ENCODE measurements around the gene CLINT1. TPM values are rescaled to one million over a fixed set of nuclear protein-coding genes. Genes with fewer than 3 reads are reported as not detected.

Gene CLINT1
- total RNA-seq, 1 experiment from 2014 or later: 69.2 TPM

DNA sequence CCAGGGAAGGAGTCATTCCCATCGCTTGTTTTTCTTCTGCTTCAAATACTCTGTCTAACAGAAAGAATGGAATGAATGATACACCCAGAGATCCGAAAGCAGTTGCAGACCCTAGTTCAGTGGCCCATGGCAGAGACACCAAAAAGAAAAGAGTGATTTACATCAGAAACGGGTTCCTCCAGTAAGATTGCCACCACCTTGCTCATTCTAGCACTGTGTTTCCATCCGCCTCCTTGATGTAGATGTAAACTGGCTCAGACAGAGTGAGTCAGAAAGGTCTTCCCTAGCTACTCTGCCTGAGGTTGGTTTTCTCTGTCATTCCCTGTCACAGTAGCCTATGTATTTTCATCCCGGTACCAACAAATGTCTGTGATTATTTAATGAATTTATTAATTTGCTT, 15.9 kb upstream of the CLINT1 start:
- intact Hi-C loops (cut with micrococcal nuclease): no loop called here
- ChIA-PET POLR2A (no interaction called here), CTCF (no interaction called here), RAD21 (ENCODE audit: low non-redundant PET in 1 of 2, low total read pairs in 2 of 2, uncharacterized antibody in 2 of 2, unreplicated experiment in 2 of 2) (no interaction called here)
- Histone ChIP-seq H3K9me2 (ENCODE audit: insufficient read depth) (peaks cover 3% of the 10 kb centered on the region; the same call in 1 of the 2 replicates), H4K20me1 (ENCODE audit: insufficient read depth) (no peaks in the 10 kb centered on the region), H3K9ac (ENCODE audit: low read length) (no peak overlapping the region), H3K36me3 (ENCODE audit: control insufficient read depth in 1 of 2, insufficient read depth in 2 of 2, low read length in 2 of 2) (no peaks in the 10 kb centered on the region), H3K4me2 (ENCODE audit: low read length) (no peak overlapping the region), H3K9me3 (ENCODE audit: control insufficient read depth in 1 of 2, insufficient read depth in 1 of 2, low read depth in 1 of 2, low read length in 2 of 2) (no peaks in the 10 kb centered on the region), H3K27me3 (ENCODE audit: insufficient read depth, low read length) (no peaks in the 10 kb centered on the region), H3K27ac (ENCODE audit: low read depth, low read length) (no peak overlapping the region), H2AFZ (ENCODE audit: low read depth, low read length, poor library complexity, severe bottlenecking) (no peak overlapping the region), H3K4me3 (replicated peaks in 1 of 2; ENCODE audit: low read depth in 1 of 2, low read length in 2 of 2) (no peak overlapping the region), H3K79me2 (ENCODE audit: insufficient read depth, low read length) (no peaks in the 10 kb centered on the region), H3K4me1 (ENCODE audit: control insufficient read depth in 1 of 2, insufficient read depth in 2 of 2, low read length in 2 of 2) (peaks cover 2 to 13% of the 10 kb centered on the region in 2 experiments; a peak in 3 of 4 replicates)
- ATAC-seq (no peak), DNase-seq (ENCODE audit: low read depth, low spot score) (no peak)
- BruUV-seq (replicated peaks): no TSS peak
- TF ChIP-seq EGR1 (IDR thresholded peaks at IDR 0.05; ENCODE audit: low read depth): no peak
- no peak for TF ChIP-seq SIN3A (IDR thresholded peaks at IDR 0.05; ENCODE audit: low read depth)
- no peak for TF ChIP-seq ZFX (IDR thresholded peaks at IDR 0.05)
- TF ChIP-seq, protein P1, sequence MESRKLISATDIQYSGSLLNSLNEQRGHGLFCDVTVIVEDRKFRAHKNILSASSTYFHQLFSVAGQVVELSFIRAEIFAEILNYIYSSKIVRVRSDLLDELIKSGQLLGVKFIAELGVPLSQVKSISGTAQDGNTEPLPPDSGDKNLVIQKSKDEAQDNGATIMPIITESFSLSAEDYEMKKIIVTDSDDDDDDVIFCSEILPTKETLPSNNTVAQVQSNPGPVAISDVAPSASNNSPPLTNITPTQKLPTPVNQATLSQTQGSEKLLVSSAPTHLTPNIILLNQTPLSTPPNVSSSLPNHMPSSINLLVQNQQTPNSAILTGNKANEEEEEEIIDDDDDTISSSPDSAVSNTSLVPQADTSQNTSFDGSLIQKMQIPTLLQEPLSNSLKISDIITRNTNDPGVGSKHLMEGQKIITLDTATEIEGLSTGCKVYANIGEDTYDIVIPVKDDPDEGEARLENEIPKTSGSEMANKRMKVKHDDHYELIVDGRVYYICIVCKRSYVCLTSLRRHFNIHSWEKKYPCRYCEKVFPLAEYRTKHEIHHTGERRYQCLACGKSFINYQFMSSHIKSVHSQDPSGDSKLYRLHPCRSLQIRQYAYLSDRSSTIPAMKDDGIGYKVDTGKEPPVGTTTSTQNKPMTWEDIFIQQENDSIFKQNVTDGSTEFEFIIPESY (IDR thresholded peaks at IDR 0.05; ENCODE audit: extremely low read depth, insufficient replicate concordance, low read length): no peak
- TF ChIP-seq ELF1 (IDR thresholded peaks at IDR 0.05; ENCODE audit: borderline replicate concordance, low read depth): no peak
- TF ChIP-seq FOSL1 (IDR thresholded peaks at IDR 0.05; ENCODE audit: low read depth): no peak
- TF ChIP-seq EZH2 (IDR thresholded peaks at IDR 0.05): no peak

Measured in HCT116 (cell line).